Esophagus squamous epithelium (tissue), 4 donors: ENCODE measurements around the gene MERTK.
A peak's percentile ranks its signal among the peaks of the same experiment; 100 is the strongest.

Experiments
- POLR2A ChIP-seq, 4 donors: fragments of 450-650 bp; IDR thresholded peaks; one replicate each; pipeline ENCODE4 v1.6.1; 2017; ENCODE audit warnings: antibody characterized with exemption in 4 of 4, mild to moderate bottlenecking in 4 of 4, moderate library complexity in 3 of 4
- TF ChIP-seq, protein P1 (sequence below), 6 experiments: fragments of 450-650 bp in 4 of 6; fragments of 200-600 bp in 2 of 6; sonication (generic) in 2 of 6; IDR thresholded peaks; one replicate each; pipeline ENCODE4 v1.5.1; 2016 to 2019; ENCODE audit warnings: antibody characterized with exemption in 6 of 6, mild to moderate bottlenecking in 4 of 6, moderate library complexity in 4 of 6

DNA sequence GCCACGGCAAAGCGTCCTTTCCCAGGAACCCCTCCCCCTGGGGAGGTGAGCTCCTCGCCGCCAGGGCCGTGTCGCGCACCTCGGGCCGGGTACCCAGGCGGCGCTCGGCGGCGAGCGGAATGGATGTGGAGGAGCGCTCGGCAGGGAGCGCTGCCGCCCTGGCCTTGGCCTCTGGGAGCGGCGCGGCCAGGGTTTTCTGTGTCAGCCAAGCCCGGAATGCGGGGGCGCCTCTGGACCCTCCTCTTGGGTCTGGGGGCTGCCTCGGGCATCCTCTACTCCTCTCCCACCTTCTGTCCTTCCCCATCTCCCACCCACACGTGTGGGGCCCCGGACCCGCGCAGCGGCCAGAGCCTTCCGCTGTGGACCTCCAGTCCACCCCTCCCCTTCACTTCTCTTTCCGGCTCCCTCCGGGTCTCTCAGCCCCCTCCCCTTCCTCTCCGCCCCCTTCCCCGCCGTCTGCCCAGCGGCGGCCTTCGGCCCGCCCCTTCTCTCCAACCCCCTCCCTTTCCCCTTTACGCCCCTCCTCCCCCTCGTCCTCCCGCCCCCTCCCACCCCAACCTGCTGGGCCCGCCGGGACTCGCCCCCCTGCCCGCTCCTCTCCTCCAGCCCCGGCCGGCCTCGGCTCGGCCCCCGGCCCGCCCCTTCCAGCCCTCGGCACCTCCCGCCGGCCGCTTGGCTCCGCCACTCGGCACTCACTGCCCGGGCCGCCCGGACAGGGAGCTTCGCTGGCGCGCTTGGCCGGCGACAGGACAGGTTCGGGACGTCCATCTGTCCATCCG is at the start of gene MERTK:
- TF ChIP-seq, protein P1, sequence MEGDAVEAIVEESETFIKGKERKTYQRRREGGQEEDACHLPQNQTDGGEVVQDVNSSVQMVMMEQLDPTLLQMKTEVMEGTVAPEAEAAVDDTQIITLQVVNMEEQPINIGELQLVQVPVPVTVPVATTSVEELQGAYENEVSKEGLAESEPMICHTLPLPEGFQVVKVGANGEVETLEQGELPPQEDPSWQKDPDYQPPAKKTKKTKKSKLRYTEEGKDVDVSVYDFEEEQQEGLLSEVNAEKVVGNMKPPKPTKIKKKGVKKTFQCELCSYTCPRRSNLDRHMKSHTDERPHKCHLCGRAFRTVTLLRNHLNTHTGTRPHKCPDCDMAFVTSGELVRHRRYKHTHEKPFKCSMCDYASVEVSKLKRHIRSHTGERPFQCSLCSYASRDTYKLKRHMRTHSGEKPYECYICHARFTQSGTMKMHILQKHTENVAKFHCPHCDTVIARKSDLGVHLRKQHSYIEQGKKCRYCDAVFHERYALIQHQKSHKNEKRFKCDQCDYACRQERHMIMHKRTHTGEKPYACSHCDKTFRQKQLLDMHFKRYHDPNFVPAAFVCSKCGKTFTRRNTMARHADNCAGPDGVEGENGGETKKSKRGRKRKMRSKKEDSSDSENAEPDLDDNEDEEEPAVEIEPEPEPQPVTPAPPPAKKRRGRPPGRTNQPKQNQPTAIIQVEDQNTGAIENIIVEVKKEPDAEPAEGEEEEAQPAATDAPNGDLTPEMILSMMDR (IDR thresholded peaks at IDR 0.05) = peak in 5 of 6 experiments; percentile 43 to 68 (median 55)
- TF ChIP-seq POLR2A (IDR thresholded peaks at IDR 0.05) = peak in 2 of 4 donors; percentile 80 to 87
